HepG2 (cell line): Measurements from ENCODE around the gene INO80C. TPM values are rescaled to one million over a fixed set of nuclear protein-coding genes. Genes with fewer than 3 reads are reported as not detected.

Experiments used
- ATAC-seq: fragments of 200-7000 bp; cut with Tn5 transposase; 3 replicates; pipeline ENCODE4 v1.9.1; 2020; ENCODE audit warnings: mild to moderate bottlenecking, moderate library complexity
- BruUV-seq: library from RNA; stranded (reverse); fragments of 400-500 nt; replicated peaks from 2 replicates; lab custom pipeline; 2021; lab: Mats Ljungman, UMichigan
- CTCF ChIA-PET: fragments of 300-600 bp; formaldehyde crosslinking; extraction: SDS; loops from one replicate; lab custom pipeline; 2021; ENCODE audit warnings: low total read pairs, inconsistent platforms, low intra/inter-chr PET ratio; lab: Yijun Ruan, JAX
- POLR2A ChIA-PET: fragments of 350-600 bp; sonication (Branson Sonifier 250); formaldehyde crosslinking; loops from one replicate; lab custom pipeline; 2020; ENCODE audit warnings: antibody characterized with exemption, inconsistent platforms; lab: Yijun Ruan, JAX
- DNase-seq: peaks from one replicate; pipeline ENCODE4 v3.0.0-alpha.2; 2015; ENCODE audit warnings: low spot score
- FAIRE-seq: peaks from 3 replicates; lab custom pipeline; 2011; peaks lifted over from hg19 to GRCh38; lab: Jason Lieb, UNC
- H2AFZ ChIP-seq: one replicate; pipeline ENCODE4 v1.6.1; 2011; ENCODE audit warnings: low read length, inconsistent platforms
- H3K27ac ChIP-seq: fragments of 300-600 bp; 3 replicates; pipeline ENCODE4 v1.8.0; 2011; ENCODE audit warnings: mixed run types, mild to moderate bottlenecking, mixed read lengths, low read length, inconsistent platforms; ENCODE audit not compliant: insufficient read depth; ENCODE audit errors: extremely low read length
- H3K27me3 ChIP-seq, 2 experiments: fragments of 200-600 bp in 1 of 2; 2 replicates in 1 of 2; 3 replicates in 1 of 2; pipeline versions ENCODE4 v1.6.0 to v1.8.0; 2011; ENCODE audit warnings: low read length in 2 of 2, mild to moderate bottlenecking in 2 of 2, moderate library complexity in 2 of 2, inconsistent platforms in 1 of 2; ENCODE audit not compliant: insufficient read depth in 2 of 2, control insufficient read depth in 1 of 2
- H3K36me3 ChIP-seq, 2 experiments: fragments of 200-600 bp in 1 of 2; replicated peaks in 1 of 2; 2 replicates in 1 of 2; 3 replicates in 1 of 2; pipeline versions ENCODE4 v1.5.1 to v1.8.0; 2011; ENCODE audit warnings: low read length in 2 of 2, inconsistent platforms in 1 of 2; ENCODE audit not compliant: insufficient read depth in 2 of 2, control insufficient read depth in 1 of 2
- H3K4me1 ChIP-seq: 2 replicates; pipeline ENCODE4 v1.5.1; 2012; ENCODE audit warnings: low read length, inconsistent platforms; ENCODE audit not compliant: insufficient read depth
- H3K4me2 ChIP-seq: 2 replicates; pipeline ENCODE4 v1.6.0; 2011; ENCODE audit warnings: low read depth, low read length, inconsistent platforms
- H3K4me3 ChIP-seq, 3 experiments: fragments of 200-600 bp in 1 of 3; sonication (generic), shearing (Covaris generic) in 1 of 3; replicated peaks in 1 of 3; 2 replicates each; pipeline ENCODE4 v1.5.1; 2011 to 2016; ENCODE audit warnings: low read length in 3 of 3, inconsistent platforms in 2 of 3, low read depth in 2 of 3, mild to moderate bottlenecking in 2 of 3, control low read depth in 1 of 3, mixed read lengths in 1 of 3; ENCODE audit not compliant: insufficient read depth in 1 of 3
- H3K79me2 ChIP-seq: one replicate; pipeline ENCODE4 v1.6.1; 2011; ENCODE audit warnings: low read length, inconsistent platforms; ENCODE audit not compliant: insufficient read depth
- H3K9ac ChIP-seq: 2 replicates; pipeline ENCODE4 v1.6.0; 2011; ENCODE audit warnings: mild to moderate bottlenecking, low read depth, low read length, inconsistent platforms; ENCODE audit not compliant: insufficient read depth
- H3K9me3 ChIP-seq: 2 replicates; pipeline ENCODE4 v1.5.1; 2012; ENCODE audit warnings: mild to moderate bottlenecking, low read length
- H4K20me1 ChIP-seq: 2 replicates; pipeline ENCODE4 v1.6.0; 2011; ENCODE audit warnings: inconsistent platforms, mild to moderate bottlenecking, low read length, moderate library complexity; ENCODE audit not compliant: insufficient read depth
- ARID5B ChIP-seq: IDR thresholded peaks from 2 replicates; pipeline ENCODE4 v1.4.0; 2020; ENCODE audit warnings: mild to moderate bottlenecking, missing genetic modification reagents
- BHLHE40 ChIP-seq: IDR thresholded peaks from 2 replicates; pipeline ENCODE4 v1.6.1; 2011; ENCODE audit warnings: low read length, improper control_type of control experiment
- CREM ChIP-seq, 2 experiments: sonication (generic) in 1 of 2; formaldehyde crosslinking in 1 of 2; IDR thresholded peaks; 2 replicates each; pipeline versions ENCODE4 v1.4.0 to v1.6.1; 2016 to 2020; ENCODE audit warnings: antibody characterized with exemption in 1 of 2, mild to moderate bottlenecking in 1 of 2, missing genetic modification reagents in 1 of 2
- ELF4 ChIP-seq: sonication (generic); formaldehyde crosslinking; IDR thresholded peaks from 2 replicates; pipeline ENCODE4 v1.5.0; 2020; ENCODE audit warnings: missing genetic modification reagents, mild to moderate bottlenecking, moderate library complexity, borderline replicate concordance
- FOXM1 ChIP-seq: sonication (generic); formaldehyde crosslinking; IDR thresholded peaks from 2 replicates; pipeline ENCODE4 v1.5.0; 2020; ENCODE audit warnings: missing genetic modification reagents
- FOXO4 ChIP-seq: sonication (generic); formaldehyde crosslinking; conservative IDR thresholded peaks from 2 replicates; pipeline ENCODE4 v1.8.1; 2023; ENCODE audit warnings: missing genetic modification reagents
- SALL1 ChIP-seq: sonication (generic); formaldehyde crosslinking; IDR thresholded peaks from 2 replicates; pipeline ENCODE4 v1.8.0; 2022; ENCODE audit warnings: mild to moderate bottlenecking, missing genetic modification reagents
- SMC3 ChIP-seq: IDR thresholded peaks from 2 replicates; pipeline ENCODE4 v1.6.1; 2011; ENCODE audit warnings: low read length, improper control_type of control experiment
- UBTF ChIP-seq: sonication (generic); formaldehyde crosslinking; IDR thresholded peaks from 2 replicates; pipeline ENCODE4 v1.4.0; 2020; ENCODE audit warnings: mild to moderate bottlenecking, missing genetic modification reagents
- ZBTB8A ChIP-seq: sonication (generic); formaldehyde crosslinking; IDR thresholded peaks from 2 replicates; pipeline ENCODE4 v1.4.0; 2020; ENCODE audit warnings: mild to moderate bottlenecking, low read depth, missing genetic modification reagents, borderline replicate concordance
- ZKSCAN8 ChIP-seq: IDR thresholded peaks from 2 replicates; pipeline ENCODE4 v1.6.1; 2016; ENCODE audit warnings: borderline replicate concordance, missing genetic modification reagents, missing compliant biosample characterization
- WGBS: methylation state at CpG from one replicate; pipeline ENCODE4 v1.1.6; 2017; ENCODE audit warnings: low lambda C conversion rate; 5-methylcytosine and 5-hydroxymethylcytosine counted together
- in situ Hi-C: cut with HindIII; loops from 2 replicates; pipeline ENCODE4 v1.10.0; 2017; ENCODE audit warnings: low pct_unique_long_range_greater_than_20kb; ENCODE audit not compliant: extremely low pct_ligation_motif_present
- intact Hi-C: fragments of 100-400 bp; cut with micrococcal nuclease; formaldehyde crosslinking; loops from one replicate; pipeline ENCODE4 v1.10.0; 2022; ENCODE audit not compliant: unreplicated experiment
- polyA plus RNA-seq, 8 experiments: library from polyadenylated mRNA; depleted of rRNA in 3 of 8; stranded (reverse) in 7 of 8; unstranded in 1 of 8; fragments of >200 nt; fragmentation: Illumina TruSeq in 4 of 8; extraction: Trizol in 4 of 8; gene quantifications; 2 replicates each; pipeline versions ENCODE4 v1.2.1 to v1.2.3, GENCODE V29; 2011 to 2016; ENCODE audit warnings: low read depth in 4 of 8, missing spikeins in 1 of 8, mixed read lengths in 1 of 8; ENCODE audit not compliant: insufficient read depth in 1 of 8
- total RNA-seq, 5 experiments: library from RNA; depleted of rRNA; stranded (reverse); fragments of >200 nt; fragmentation: Illumina TruSeq; extraction: Trizol; gene quantifications; 2 replicates each; pipeline ENCODE4 v1.2.3, GENCODE V29; 2016; ENCODE audit warnings: low read depth in 1 of 5

Gene INO80C
- total and polyA plus RNA-seq, 2 of the 13 experiments (the other 11 are each of a cell fraction or from before 2014, with no cell fraction given) = 8.2 to 15.4 TPM

- H4K20me1 ChIP-seq = no peaks in the 10 kb centered on the region
- no peak overlapping the region for H3K9ac ChIP-seq
- no peaks in the 10 kb centered on the region; a peak in 1 of 5 replicates for H3K27me3 ChIP-seq
- 0 out of 2 replicates have a peak, but pooled peaks cover 3% of the 10 kb centered on the region for H3K9me3 ChIP-seq
- CTCF ChIA-PET = no interaction called here
- FAIRE-seq (peak; percentile 12), DNase-seq (no peak), ATAC-seq (peak; percentile 58)
- BruUV-seq = no TSS peak
- no peaks in the 10 kb centered on the region for H3K36me3 ChIP-seq
- peak; percentile 11; the same call in 1 of the 2 replicates for TF ChIP-seq SALL1 (CRISPR knock-in tag)
- 0 out of 2 replicates have a peak, but pooled peaks have one; percentile 22 for TF ChIP-seq UBTF (CRISPR knock-in tag)
- peak; percentile 11; the same call in 1 of the 2 replicates for TF ChIP-seq ARID5B (CRISPR knock-in tag)
- 0 out of 2 replicates have a peak, but pooled peaks have one; percentile 64 for TF ChIP-seq FOXO4 (CRISPR knock-in tag)
- TF ChIP-seq ZKSCAN8 (CRISPR knock-in tag) = peak; percentile 40; the same call in 1 of the 2 replicates
- TF ChIP-seq SMC3 = no peak
- TF ChIP-seq FOXM1 (CRISPR knock-in tag) = no peak
- TF ChIP-seq ELF4 = no peak
- no peak for TF ChIP-seq ZBTB8A
- TF ChIP-seq CREM (IDR thresholded peaks at IDR 0.05) = no peak
- no peak for TF ChIP-seq CREM (CRISPR knock-in tag; IDR thresholded peaks at IDR 0.05)
- TF ChIP-seq BHLHE40 = peak; percentile 57; the same call in 1 of the 2 replicates
- no peak overlapping the region for H3K4me3 ChIP-seq
- peaks cover 39% of the 10 kb centered on the region for H3K4me1 ChIP-seq
- H2AFZ ChIP-seq = peak overlapping the region; percentile 44
- 4% methylated on average over 8 of the region's 9 CpGs for WGBS
- H3K27ac ChIP-seq = no peak overlapping the region
- intact Hi-C loops = no loop called here
- POLR2A ChIA-PET = interaction anchor here (1.2 to 1.3 kb wide), 2 partner anchors 29 to 55 kb away, joined by 3 to 4 read pairs; no protein-coding TSS in a partner anchor
- H3K4me2 ChIP-seq = peak overlapping the region; percentile 62
- in situ Hi-C loops = no loop called here
- no peaks in the 10 kb centered on the region for H3K79me2 ChIP-seq
Observed at GRCh38 chr18:35525795-35526494, 28.2 kb upstream of the INO80C start.
